Upper lobe of left lung (tissue), 4 donors: ENCODE data around the gene VAPB.

Experiments
- EP300 ChIP-seq, 4 donors: sonication (generic); formaldehyde crosslinking; IDR thresholded peaks; one replicate each; pipeline ENCODE4 v1.5.1; 2017; ENCODE audit warnings: antibody characterized with exemption in 4 of 4, control low read depth in 2 of 4
- POLR2A ChIP-seq, 4 donors: fragments of 450-650 bp; IDR thresholded peaks; one replicate each; pipeline ENCODE4 v1.5.1; 2016 to 2017; ENCODE audit warnings: antibody characterized with exemption in 4 of 4, mild to moderate bottlenecking in 2 of 4
- POLR2AphosphoS5 ChIP-seq, 2 donors: sonication (generic); formaldehyde crosslinking; IDR thresholded peaks; one replicate each; pipeline ENCODE4 v1.5.1; 2017; ENCODE audit warnings: antibody characterized with exemption in 2 of 2
- TF ChIP-seq, protein P1 (sequence below), 6 experiments: fragments of 450-650 bp in 4 of 6; fragments of 200-600 bp in 2 of 6; sonication (generic) in 2 of 6; IDR thresholded peaks; one replicate each; pipeline ENCODE4 v1.5.1; 2016 to 2019; ENCODE audit warnings: antibody characterized with exemption in 6 of 6

DNA sequence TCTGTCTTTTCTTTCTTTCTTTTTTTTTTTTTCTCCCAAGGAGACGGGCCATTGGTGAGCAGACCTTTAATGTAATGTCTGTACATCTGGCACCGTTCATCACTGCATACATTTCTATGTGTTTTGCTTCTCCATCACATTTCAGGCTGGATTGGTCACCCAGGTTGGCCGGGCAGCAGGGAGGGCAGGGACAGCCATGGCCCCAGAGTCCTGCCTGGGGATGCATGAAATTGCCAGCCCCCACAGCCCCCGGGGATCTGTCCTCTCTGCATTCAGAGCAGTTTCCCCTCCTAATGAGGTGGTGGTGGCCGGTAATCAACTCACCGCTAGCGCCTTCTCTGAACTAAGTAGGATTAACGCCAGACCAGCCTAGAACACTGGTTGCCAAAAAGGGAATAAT, 75.8 kb downstream of the VAPB start:
- TF ChIP-seq, protein P1, sequence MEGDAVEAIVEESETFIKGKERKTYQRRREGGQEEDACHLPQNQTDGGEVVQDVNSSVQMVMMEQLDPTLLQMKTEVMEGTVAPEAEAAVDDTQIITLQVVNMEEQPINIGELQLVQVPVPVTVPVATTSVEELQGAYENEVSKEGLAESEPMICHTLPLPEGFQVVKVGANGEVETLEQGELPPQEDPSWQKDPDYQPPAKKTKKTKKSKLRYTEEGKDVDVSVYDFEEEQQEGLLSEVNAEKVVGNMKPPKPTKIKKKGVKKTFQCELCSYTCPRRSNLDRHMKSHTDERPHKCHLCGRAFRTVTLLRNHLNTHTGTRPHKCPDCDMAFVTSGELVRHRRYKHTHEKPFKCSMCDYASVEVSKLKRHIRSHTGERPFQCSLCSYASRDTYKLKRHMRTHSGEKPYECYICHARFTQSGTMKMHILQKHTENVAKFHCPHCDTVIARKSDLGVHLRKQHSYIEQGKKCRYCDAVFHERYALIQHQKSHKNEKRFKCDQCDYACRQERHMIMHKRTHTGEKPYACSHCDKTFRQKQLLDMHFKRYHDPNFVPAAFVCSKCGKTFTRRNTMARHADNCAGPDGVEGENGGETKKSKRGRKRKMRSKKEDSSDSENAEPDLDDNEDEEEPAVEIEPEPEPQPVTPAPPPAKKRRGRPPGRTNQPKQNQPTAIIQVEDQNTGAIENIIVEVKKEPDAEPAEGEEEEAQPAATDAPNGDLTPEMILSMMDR (IDR thresholded peaks at IDR 0.05) = no peak
- no peak for TF ChIP-seq EP300 (IDR thresholded peaks at IDR 0.05)
- TF ChIP-seq POLR2A (IDR thresholded peaks at IDR 0.05) = no peak
- no peak for TF ChIP-seq POLR2AphosphoS5 (IDR thresholded peaks at IDR 0.05)
